Osteoblast (primary cell): Measurements from ENCODE around the gene SLC41A3. TPM values are rescaled to one million over a fixed set of nuclear protein-coding genes. Genes with fewer than 3 reads are reported as not detected.

Experiments
- DNase-seq: peaks from one replicate; pipeline ENCODE4 v3.0.0; 2011; ENCODE audit warnings: low spot score, mixed read lengths; ENCODE audit not compliant: insufficient read length; ENCODE audit errors: missing footprints
- H2AFZ ChIP-seq: 2 replicates; pipeline ENCODE4 v1.6.0; 2011; ENCODE audit warnings: mild to moderate bottlenecking, low read length
- H3K27ac ChIP-seq: 2 replicates; pipeline ENCODE4 v1.5.1; 2011; ENCODE audit warnings: mild to moderate bottlenecking, low read depth, low read length, moderate library complexity
- H3K27me3 ChIP-seq: 2 replicates; pipeline ENCODE4 v1.6.0; 2012; ENCODE audit warnings: mild to moderate bottlenecking, control low read depth, inconsistent platforms, low read length, moderate library complexity; ENCODE audit not compliant: insufficient read depth
- H3K36me3 ChIP-seq: 2 replicates; pipeline ENCODE4 v1.5.1; 2011; ENCODE audit warnings: mild to moderate bottlenecking, low read length, control low read depth, moderate library complexity; ENCODE audit not compliant: insufficient read depth
- H3K4me1 ChIP-seq: 2 replicates; pipeline ENCODE4 v1.5.1; 2011; ENCODE audit warnings: mild to moderate bottlenecking, low read length, control low read depth, moderate library complexity; ENCODE audit not compliant: insufficient read depth
- H3K4me2 ChIP-seq: 2 replicates; pipeline ENCODE4 v1.6.0; 2011; ENCODE audit warnings: mild to moderate bottlenecking, low read length; ENCODE audit not compliant: insufficient read depth
- H3K4me3 ChIP-seq: fragments of 200-600 bp; sonication (generic); 3 replicates; pipeline ENCODE4 v1.5.1; 2012; ENCODE audit warnings: mild to moderate bottlenecking, low read length, inconsistent platforms; ENCODE audit not compliant: insufficient read depth
- H3K79me2 ChIP-seq: 2 replicates; pipeline ENCODE4 v1.6.0; 2012; ENCODE audit warnings: mild to moderate bottlenecking, low read length, control low read depth, inconsistent platforms; ENCODE audit not compliant: insufficient read depth
- H3K9me3 ChIP-seq: 2 replicates; pipeline ENCODE4 v1.5.1; 2011; ENCODE audit warnings: low read depth, low read length, control low read depth
- H4K20me1 ChIP-seq: 2 replicates; pipeline ENCODE4 v1.6.0; 2012; ENCODE audit warnings: mild to moderate bottlenecking, low read length, control low read depth; ENCODE audit not compliant: insufficient read depth
- CTCF ChIP-seq: IDR thresholded peaks from 2 replicates; pipeline ENCODE4 v1.5.1; 2011; ENCODE audit warnings: mild to moderate bottlenecking, low read depth, low read length, moderate library complexity; ENCODE audit errors: extremely low read depth
- total RNA-seq: library from RNA; depleted of rRNA; stranded (reverse); fragments of >200 nt; gene quantifications from 2 replicates; pipeline ENCODE4 v1.2.3, GENCODE V29; 2012

Gene SLC41A3
- total RNA-seq, 1 donor, result 59.4 TPM

GRCh38 chr3:126087552-126088175 lies 3.7 kb upstream of the SLC41A3 start:
- no peaks in the 10 kb centered on the region for H3K36me3 ChIP-seq
- H3K79me2 ChIP-seq, result no peaks in the 10 kb centered on the region
- H4K20me1 ChIP-seq, result no peaks in the 10 kb centered on the region
- H3K4me2 ChIP-seq, result no peak overlapping the region
- no peaks in the 10 kb centered on the region for H3K4me1 ChIP-seq
- no peaks in the 10 kb centered on the region for H3K9me3 ChIP-seq
- no peak overlapping the region for H3K27ac ChIP-seq
- no peak overlapping the region for H2AFZ ChIP-seq
- no peaks in the 10 kb centered on the region for H3K27me3 ChIP-seq
- no peak for DNase-seq
- no peak for TF ChIP-seq CTCF
- H3K4me3 ChIP-seq, result no peak overlapping the region

- H3K27me3 ChIP-seq, result no peaks in the 10 kb centered on the region
- no peak for DNase-seq
- H2AFZ ChIP-seq, result no peak overlapping the region
- H3K27ac ChIP-seq, result no peak overlapping the region
- H3K4me3 ChIP-seq, result no peak overlapping the region
- no peaks in the 10 kb centered on the region for H3K4me1 ChIP-seq
- no peaks in the 10 kb centered on the region for H3K9me3 ChIP-seq
- no peaks in the 10 kb centered on the region for H4K20me1 ChIP-seq
- no peak for TF ChIP-seq CTCF
- no peaks in the 10 kb centered on the region for H3K36me3 ChIP-seq
- no peak overlapping the region for H3K4me2 ChIP-seq
- no peaks in the 10 kb centered on the region for H3K79me2 ChIP-seq
These were observed 1.9 kb upstream of the SLC41A3 start for GRCh38 chr3:126085841-126086240.

- H3K27me3 ChIP-seq, result no peaks in the 10 kb centered on the region
- no peaks in the 10 kb centered on the region for H3K4me1 ChIP-seq
- no peaks in the 10 kb centered on the region for H3K36me3 ChIP-seq
- no peak overlapping the region for H3K4me3 ChIP-seq
- no peaks in the 10 kb centered on the region for H3K79me2 ChIP-seq
- no peaks in the 10 kb centered on the region for H4K20me1 ChIP-seq
- H3K27ac ChIP-seq, result no peak overlapping the region
- no peak for TF ChIP-seq CTCF
- no peaks in the 10 kb centered on the region for H3K9me3 ChIP-seq
- no peak overlapping the region for H3K4me2 ChIP-seq
- no peak overlapping the region for H2AFZ ChIP-seq
- no peak for DNase-seq
These were observed 1.4 kb upstream of the SLC41A3 start for GRCh38 chr3:126085276-126085675.

GRCh38 chr3:126084768-126085180 lies 850 bp upstream of the SLC41A3 start:
- H2AFZ ChIP-seq, result no peak overlapping the region
- H4K20me1 ChIP-seq, result no peaks in the 10 kb centered on the region
- TF ChIP-seq CTCF, result no peak
- H3K4me2 ChIP-seq, result peak overlapping the region; percentile 78
- no peak overlapping the region for H3K27ac ChIP-seq
- no peaks in the 10 kb centered on the region for H3K79me2 ChIP-seq
- no peaks in the 10 kb centered on the region for H3K4me1 ChIP-seq
- no peaks in the 10 kb centered on the region for H3K9me3 ChIP-seq
- no peaks in the 10 kb centered on the region for H3K27me3 ChIP-seq
- H3K4me3 ChIP-seq, result no peak overlapping the region
- H3K36me3 ChIP-seq, result no peaks in the 10 kb centered on the region
- no peak for DNase-seq
